22Rv1 (cell line): ENCODE results near the gene GEMIN7.
A peak's percentile ranks its signal among the peaks of the same experiment; 100 is the strongest.
"Not testable (repeated sequence)": the region's sequence is repeated elsewhere in the genome, so short reads cannot be mapped to it uniquely, and the experiment has no call there.

ENCODE experiments used
- H3K27ac ChIP-seq: fragments of 450-650 bp; 2 replicates; pipeline ENCODE4 v1.5.1; 2017
- CTCF ChIP-seq: fragments of 450-650 bp; IDR thresholded peaks from 2 replicates; pipeline ENCODE4 v1.5.1; 2017; ENCODE audit warnings: mild to moderate bottlenecking
- ZFX ChIP-seq: fragments of 450-650 bp; IDR thresholded peaks from 2 replicates; pipeline ENCODE4 v1.6.1; 2017; ENCODE audit warnings: antibody characterized with exemption, borderline replicate concordance

Gene GEMIN7

GRCh38 chr19:45101806-45102205 is 22.7 kb downstream of the GEMIN7 start:
- peak overlapping the region; percentile 81; the same call in 1 of the 2 replicates for H3K27ac ChIP-seq

GRCh38 chr19:45102481-45102880 is 23.4 kb downstream of the GEMIN7 start:
- peak overlapping the region; percentile 81 for H3K27ac ChIP-seq
- TF ChIP-seq CTCF (no peak), ZFX (no peak)

More at GRCh38 chr19:45101806-45102205, 22.7 kb downstream of the GEMIN7 start:
- TF ChIP-seq CTCF (no peak), ZFX (no peak)

- TF ChIP-seq ZFX (no peak), CTCF (no peak)
- peak overlapping the region; percentile 81 for H3K27ac ChIP-seq
Measured at GRCh38 chr19:45103156-45103507, 24.1 kb downstream of the GEMIN7 start.

GRCh38 chr19:45103508-45104319 is 24.7 kb downstream of the GEMIN7 start:
- TF ChIP-seq ZFX (no peak), CTCF (peak; percentile 20)
- H3K27ac ChIP-seq = peak overlapping the region; percentile 81

GRCh38 chr19:45104658-45105349 is 25.7 kb downstream of the GEMIN7 start:
- TF ChIP-seq ZFX (no peak), CTCF (no peak)
- H3K27ac ChIP-seq = peak overlapping the region; percentile 81

- H3K27ac ChIP-seq = not testable (repeated sequence)
Measured at GRCh38 chr19:45106363-45106762, 27.3 kb downstream of the GEMIN7 start.

- TF ChIP-seq ZFX = no peak
- TF ChIP-seq CTCF = no peak
- no peak overlapping the region for H3K27ac ChIP-seq
Measured at GRCh38 chr19:45107621-45108150, 28.6 kb downstream of the GEMIN7 start.
